ENCODE measurements around the gene ABCC1.

The ABCC1 gene

GRCh38 chr16:16136588-16136987 is 187.2 kb downstream of the ABCC1 start:
- DNase-seq (ENCODE audit: extremely low read depth, low read depth), result no peak
- TF ChIP-seq CTCF (IDR thresholded peaks at IDR 0.05; ENCODE audit: low read depth, low read length, missing control alignments), result no peak
- no peak overlapping the region for H3K4me3 ChIP-seq (replicated peaks; ENCODE audit: low read depth, low read length)

GRCh38 chr16:16137110-16137509 is 187.7 kb downstream of the ABCC1 start:
- TF ChIP-seq CTCF (IDR thresholded peaks at IDR 0.05; ENCODE audit: low read depth, low read length, missing control alignments), result no peak
- no peak overlapping the region for H3K4me3 ChIP-seq (replicated peaks; ENCODE audit: low read depth, low read length)

GRCh38 chr16:16138034-16138635 is 188.7 kb downstream of the ABCC1 start:
- TF ChIP-seq CTCF (IDR thresholded peaks at IDR 0.05; ENCODE audit: low read depth, low read length, missing control alignments), result no peak
- no peak for DNase-seq (ENCODE audit: extremely low read depth, low read depth)
- no peak overlapping the region for H3K4me3 ChIP-seq (replicated peaks; ENCODE audit: low read depth, low read length)

More at GRCh38 chr16:16137110-16137509, 187.7 kb downstream of the ABCC1 start:
- DNase-seq (ENCODE audit: extremely low read depth, low read depth), result no peak

GRCh38 chr16:16139061-16139460 is 189.6 kb downstream of the ABCC1 start:
- no peak overlapping the region for H3K4me3 ChIP-seq (replicated peaks; ENCODE audit: low read depth, low read length)
- no peak for DNase-seq (ENCODE audit: extremely low read depth, low read depth)
- TF ChIP-seq CTCF (IDR thresholded peaks at IDR 0.05; ENCODE audit: low read depth, low read length, missing control alignments), result no peak

GRCh38 chr16:16139806-16140205 is 190.4 kb downstream of the ABCC1 start:
- H3K4me3 ChIP-seq (replicated peaks; ENCODE audit: low read depth, low read length), result no peak overlapping the region
- TF ChIP-seq CTCF (IDR thresholded peaks at IDR 0.05; ENCODE audit: low read depth, low read length, missing control alignments), result no peak
- no peak for DNase-seq (ENCODE audit: extremely low read depth, low read depth)

GRCh38 chr16:16140537-16140936 is 191.1 kb downstream of the ABCC1 start:
- DNase-seq (ENCODE audit: extremely low read depth, low read depth), result no peak
- H3K4me3 ChIP-seq (replicated peaks; ENCODE audit: low read depth, low read length), result no peak overlapping the region
- TF ChIP-seq CTCF (IDR thresholded peaks at IDR 0.05; ENCODE audit: low read depth, low read length, missing control alignments), result no peak

GRCh38 chr16:16141141-16141540 is 191.7 kb downstream of the ABCC1 start:
- no peak for TF ChIP-seq CTCF (IDR thresholded peaks at IDR 0.05; ENCODE audit: low read depth, low read length, missing control alignments)
- DNase-seq (ENCODE audit: extremely low read depth, low read depth), result no peak

More at GRCh38 chr16:16141141-16141540, 191.7 kb downstream of the ABCC1 start:
- no peak overlapping the region for H3K4me3 ChIP-seq (replicated peaks; ENCODE audit: low read depth, low read length)
